CD4-positive, alpha-beta T cell treated with Interleukin-1 beta for 1 hour (primary cell): ENCODE measurements around the gene KNDC1.
"Not testable (repeated sequence)": the region's sequence is repeated elsewhere in the genome, so short reads cannot be mapped to it uniquely, and the experiment has no call there.

Source experiments
- DNase-seq, 2 donors: peaks; one replicate each; pipeline ENCODE4 v3.0.0-alpha.2; 2020 to 2022

The KNDC1 gene

GRCh38 chr10:133126431-133127290 is 33.4 kb upstream of the KNDC1 start:
- DNase-seq = no peak

- DNase-seq = peak in 1 of 2 donors; percentile 8
Observed at GRCh38 chr10:133127291-133128125, 32.5 kb upstream of the KNDC1 start.

GRCh38 chr10:133128126-133129070 is 31.6 kb upstream of the KNDC1 start:
- DNase-seq = no peak

- no peak for DNase-seq
Observed at GRCh38 chr10:133129071-133129858, 30.8 kb upstream of the KNDC1 start.

- DNase-seq = no peak
Observed at GRCh38 chr10:133129859-133130495, 30.0 kb upstream of the KNDC1 start.

GRCh38 chr10:133130602-133131001 is 29.4 kb upstream of the KNDC1 start:
- no peak for DNase-seq

GRCh38 chr10:133131053-133131452 is 29.0 kb upstream of the KNDC1 start:
- DNase-seq = no peak

- DNase-seq = no peak
Observed at GRCh38 chr10:133131734-133132472, 28.1 kb upstream of the KNDC1 start.

- DNase-seq = no peak
Observed at GRCh38 chr10:133132473-133133291, 27.3 kb upstream of the KNDC1 start.

GRCh38 chr10:133133471-133134231 is 26.4 kb upstream of the KNDC1 start:
- DNase-seq = no peak

- no peak for DNase-seq
Observed at GRCh38 chr10:133134411-133135115, 25.5 kb upstream of the KNDC1 start.

GRCh38 chr10:133135116-133135465 is 24.9 kb upstream of the KNDC1 start:
- DNase-seq = no peak

GRCh38 chr10:133137486-133138145 is 22.4 kb upstream of the KNDC1 start:
- DNase-seq = not testable (repeated sequence)

- no peak for DNase-seq
Observed at GRCh38 chr10:133139551-133140065, 20.4 kb upstream of the KNDC1 start.

GRCh38 chr10:133140417-133141143 is 19.4 kb upstream of the KNDC1 start:
- DNase-seq = no peak

GRCh38 chr10:133141144-133141957 is 18.7 kb upstream of the KNDC1 start:
- DNase-seq = no peak
